ENCODE data around the gene EML2. TPM values are rescaled to one million over a fixed set of nuclear protein-coding genes. Genes with fewer than 3 reads are reported as not detected.

Gene EML2
- total RNA-seq, 1 experiment from 2014 or later, result 28.9 TPM

DNA sequence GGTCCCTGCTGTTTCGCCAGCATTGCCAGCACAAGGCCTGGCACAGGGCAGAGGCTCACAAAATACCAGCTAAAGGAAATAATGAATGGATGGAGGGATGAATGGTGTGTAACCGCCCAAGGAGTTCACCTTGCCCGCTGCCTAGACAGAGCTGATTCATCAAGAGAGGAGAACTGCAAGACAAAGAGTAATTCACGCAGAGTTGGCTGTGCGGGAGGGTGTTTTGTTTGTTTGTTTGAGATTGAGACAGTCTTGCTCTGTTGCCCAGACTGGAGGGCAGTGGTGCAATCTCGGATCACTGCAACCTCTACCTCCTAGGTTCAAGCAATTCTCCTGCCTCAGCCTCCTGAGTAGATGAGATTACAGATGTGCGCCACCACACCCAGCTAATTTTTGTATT is 57.6 kb downstream of the EML2 start:
- H3K9me3 ChIP-seq (ENCODE audit: low read length), result no peaks in the 10 kb centered on the region
- H3K36me3 ChIP-seq (ENCODE audit: low read depth, low read length), result no peaks in the 10 kb centered on the region
- BruUV-seq (replicated peaks), result no TSS peak
- peak overlapping the region; percentile 21; the same call in 1 of the 2 replicates for H3K27ac ChIP-seq (ENCODE audit: low read length)
- H3K9me2 ChIP-seq (replicated peaks; ENCODE audit: low read length), result no peaks in the 10 kb centered on the region
- TF ChIP-seq EZH2phosphoT487 (IDR thresholded peaks at IDR 0.05; ENCODE audit: borderline replicate concordance, low read length) (no peak), EZH2 (IDR thresholded peaks at IDR 0.05; ENCODE audit: low read length, unreplicated experiment) (no peak)
- TF ChIP-seq, protein P1, sequence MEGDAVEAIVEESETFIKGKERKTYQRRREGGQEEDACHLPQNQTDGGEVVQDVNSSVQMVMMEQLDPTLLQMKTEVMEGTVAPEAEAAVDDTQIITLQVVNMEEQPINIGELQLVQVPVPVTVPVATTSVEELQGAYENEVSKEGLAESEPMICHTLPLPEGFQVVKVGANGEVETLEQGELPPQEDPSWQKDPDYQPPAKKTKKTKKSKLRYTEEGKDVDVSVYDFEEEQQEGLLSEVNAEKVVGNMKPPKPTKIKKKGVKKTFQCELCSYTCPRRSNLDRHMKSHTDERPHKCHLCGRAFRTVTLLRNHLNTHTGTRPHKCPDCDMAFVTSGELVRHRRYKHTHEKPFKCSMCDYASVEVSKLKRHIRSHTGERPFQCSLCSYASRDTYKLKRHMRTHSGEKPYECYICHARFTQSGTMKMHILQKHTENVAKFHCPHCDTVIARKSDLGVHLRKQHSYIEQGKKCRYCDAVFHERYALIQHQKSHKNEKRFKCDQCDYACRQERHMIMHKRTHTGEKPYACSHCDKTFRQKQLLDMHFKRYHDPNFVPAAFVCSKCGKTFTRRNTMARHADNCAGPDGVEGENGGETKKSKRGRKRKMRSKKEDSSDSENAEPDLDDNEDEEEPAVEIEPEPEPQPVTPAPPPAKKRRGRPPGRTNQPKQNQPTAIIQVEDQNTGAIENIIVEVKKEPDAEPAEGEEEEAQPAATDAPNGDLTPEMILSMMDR (conservative IDR thresholded peaks at IDR 0.05; ENCODE audit: low read depth, low read length), result no peak
- DNase-seq, result no peak
- intact Hi-C loops (cut with micrococcal nuclease), result loop anchor here (10.0 kb wide), 1 partner anchor 63 kb away; no protein-coding TSS in a partner anchor
- H3K27me3 ChIP-seq (ENCODE audit: low read length), result no peaks in the 10 kb centered on the region
- H4K20me1 ChIP-seq (ENCODE audit: low read length), result no peaks in the 10 kb centered on the region
- CTCF ChIA-PET, result no interaction called here
- POLR2A ChIA-PET (ENCODE audit: unreplicated experiment), result no interaction called here
- no peak overlapping the region for H3K4me3 ChIP-seq (ENCODE audit: low read length)
- peaks cover 41% of the 10 kb centered on the region for H3K79me2 ChIP-seq (ENCODE audit: low read length)
- H3K4me2 ChIP-seq (ENCODE audit: low read length), result no peak overlapping the region
- no peak overlapping the region for H3K9ac ChIP-seq (ENCODE audit: low read length)
- H3K4me1 ChIP-seq (ENCODE audit: insufficient read depth, low read length), result peaks cover 33% of the 10 kb centered on the region
- ATAC-seq, result no peak
- H3F3A ChIP-seq (ENCODE audit: low read length, unreplicated experiment), result peaks cover 10% of the 10 kb centered on the region
- H2AFZ ChIP-seq (ENCODE audit: low read length), result no peak overlapping the region

DNA sequence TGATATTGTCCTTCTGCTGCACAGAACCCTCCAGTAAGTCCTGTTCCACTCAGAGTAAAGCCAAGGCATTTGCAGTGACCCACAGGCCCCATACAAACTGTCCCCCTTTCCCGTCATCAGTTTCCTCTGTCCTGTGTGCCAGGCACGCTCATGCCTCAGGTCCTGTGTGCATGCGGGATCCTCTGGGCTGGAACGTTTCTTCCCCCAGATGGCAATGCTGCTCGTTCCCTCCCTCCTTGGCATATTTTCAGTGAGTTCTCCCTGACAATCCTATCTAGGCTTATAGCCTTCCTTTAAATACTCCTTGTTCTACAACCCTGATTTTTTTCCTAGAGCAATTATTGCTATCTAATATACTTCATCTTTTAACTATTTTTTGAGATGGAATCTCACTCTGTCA is 60.3 kb downstream of the EML2 start:
- peaks cover 60% of the 10 kb centered on the region for H3K79me2 ChIP-seq (ENCODE audit: low read length)
- no peaks in the 10 kb centered on the region for H3K36me3 ChIP-seq (ENCODE audit: low read depth, low read length)
- H3K9me2 ChIP-seq (replicated peaks; ENCODE audit: low read length), result no peaks in the 10 kb centered on the region
- ATAC-seq (no peak), DNase-seq (no peak)
- no peak overlapping the region for H2AFZ ChIP-seq (ENCODE audit: low read length)
- POLR2A ChIA-PET (ENCODE audit: unreplicated experiment), result no interaction called here
- peaks cover 38% of the 10 kb centered on the region for H3K4me1 ChIP-seq (ENCODE audit: insufficient read depth, low read length)
- no peaks in the 10 kb centered on the region for H3K9me3 ChIP-seq (ENCODE audit: low read length)
- TF ChIP-seq, protein P1 (conservative IDR thresholded peaks at IDR 0.05; ENCODE audit: low read depth, low read length), result no peak
- TF ChIP-seq EZH2 (IDR thresholded peaks at IDR 0.05; ENCODE audit: low read length, unreplicated experiment) (no peak), EZH2phosphoT487 (IDR thresholded peaks at IDR 0.05; ENCODE audit: borderline replicate concordance, low read length) (no peak)
- no peaks in the 10 kb centered on the region for H4K20me1 ChIP-seq (ENCODE audit: low read length)
- peak overlapping the region; percentile 62 for H3K27ac ChIP-seq (ENCODE audit: low read length)
- CTCF ChIA-PET, result no interaction called here
- no TSS peak for BruUV-seq (replicated peaks)
- no peaks in the 10 kb centered on the region for H3K27me3 ChIP-seq (ENCODE audit: low read length)
- 0 out of 2 replicates have a peak overlapping the region, but pooled peaks have one; percentile 13 for H3K4me2 ChIP-seq (ENCODE audit: low read length)
- H3F3A ChIP-seq (ENCODE audit: low read length, unreplicated experiment), result peaks cover 14% of the 10 kb centered on the region
- H3K4me3 ChIP-seq (ENCODE audit: low read length), result no peak overlapping the region
- no peak overlapping the region for H3K9ac ChIP-seq (ENCODE audit: low read length)
- intact Hi-C loops (cut with micrococcal nuclease), result no loop called here

DNA sequence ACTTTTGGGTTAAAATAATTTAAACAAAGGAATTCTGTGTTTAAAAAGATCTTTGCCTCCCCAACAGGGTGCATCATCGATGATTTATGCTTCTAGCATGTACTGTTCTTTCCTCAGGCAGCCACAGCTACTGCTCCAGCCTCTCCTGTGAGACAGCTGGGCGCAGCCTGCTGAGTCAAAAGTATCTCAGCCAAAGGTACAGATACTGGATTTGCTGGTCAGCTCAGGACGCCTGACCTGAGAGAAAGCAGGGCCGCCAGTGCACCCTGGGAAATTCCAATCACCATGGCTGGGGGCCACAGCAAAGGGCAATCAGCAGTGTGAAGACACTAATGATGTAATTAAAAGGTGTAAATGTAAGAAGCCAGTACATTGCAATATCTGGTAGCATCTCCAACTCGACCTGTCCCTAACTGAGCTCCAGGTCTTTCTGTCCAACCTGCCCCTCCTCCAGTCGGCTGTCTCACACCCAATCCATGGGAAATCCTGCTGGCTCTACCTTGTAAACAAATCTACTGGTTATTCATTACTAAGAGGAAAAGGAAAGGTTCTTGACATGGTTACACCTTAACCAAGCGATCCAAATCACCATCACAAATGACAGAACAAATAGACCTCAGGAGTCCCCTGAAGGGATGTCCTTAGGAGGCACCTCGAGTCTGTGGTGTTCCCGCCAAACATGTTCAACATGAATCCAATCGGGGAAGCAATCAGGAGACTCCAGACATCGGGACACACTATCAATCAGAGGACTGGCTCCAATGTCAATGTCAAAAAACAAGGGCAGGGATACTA is 61.9 kb downstream of the EML2 start:
- BruUV-seq (replicated peaks), result TSS peak; percentile 65

More for the DNA sequence above, 61.9 kb downstream of the EML2 start:
- Histone ChIP-seq H3K4me3 (ENCODE audit: low read length) (peak overlapping the region; percentile 40), H3K4me1 (ENCODE audit: insufficient read depth, low read length) (peaks cover 34% of the 10 kb centered on the region), H3K9me3 (ENCODE audit: low read length) (no peaks in the 10 kb centered on the region), H3F3A (ENCODE audit: low read length, unreplicated experiment) (peaks cover 14% of the 10 kb centered on the region), H3K4me2 (ENCODE audit: low read length) (peak overlapping the region; percentile 71), H4K20me1 (ENCODE audit: low read length) (no peaks in the 10 kb centered on the region), H3K27ac (ENCODE audit: low read length) (peak overlapping the region; percentile 100), H3K9me2 (replicated peaks; ENCODE audit: low read length) (no peaks in the 10 kb centered on the region), H3K27me3 (ENCODE audit: low read length) (no peaks in the 10 kb centered on the region), H3K36me3 (ENCODE audit: low read depth, low read length) (no peaks in the 10 kb centered on the region), H3K9ac (ENCODE audit: low read length) (peak overlapping the region; percentile 88), H3K79me2 (ENCODE audit: low read length) (peaks cover 56% of the 10 kb centered on the region), H2AFZ (ENCODE audit: low read length) (peak overlapping the region; percentile 20; the same call in 1 of the 2 replicates)
- TF ChIP-seq EZH2phosphoT487 (IDR thresholded peaks at IDR 0.05; ENCODE audit: borderline replicate concordance, low read length) (no peak), EZH2 (IDR thresholded peaks at IDR 0.05; ENCODE audit: low read length, unreplicated experiment) (no peak)
- TF ChIP-seq, protein P1 (conservative IDR thresholded peaks at IDR 0.05; ENCODE audit: low read depth, low read length), result no peak
- ChIA-PET POLR2A (ENCODE audit: unreplicated experiment) (interaction anchor here (0.8 kb wide), 1 partner anchor 128 kb away, joined by 3 read pairs; no protein-coding TSS in a partner anchor), CTCF (interaction anchor here (1.2 to 1.3 kb wide), 2 partner anchors 19 to 64 kb away, joined by 6 to 7 read pairs; no protein-coding TSS in a partner anchor)
- intact Hi-C loops (cut with micrococcal nuclease), result no loop called here
- peak; percentile 99 for ATAC-seq
- peak; percentile 95 for DNase-seq
